IMR-90 (cell line): ENCODE results near the gene SNAPC2. TPM values are rescaled to one million over a fixed set of nuclear protein-coding genes. Genes with fewer than 3 reads are reported as not detected.

Source experiments
- ATAC-seq: fragments of 200-7000 bp; cut with Tn5 transposase; 2 replicates; pipeline ENCODE4 v1.9.1; 2020; ENCODE audit warnings: low read depth, mild to moderate bottlenecking, moderate library complexity
- BruUV-seq: library from RNA; stranded (reverse); fragments of 400-500 nt; replicated peaks from 2 replicates; lab custom pipeline; 2021; lab: Mats Ljungman, UMichigan
- CTCF ChIA-PET: fragments of 300-600 bp; formaldehyde crosslinking; extraction: SDS; loops from one replicate; lab custom pipeline; 2021; ENCODE audit warnings: antibody characterized with exemption; lab: Yijun Ruan, JAX
- POLR2A ChIA-PET: fragments of 300-600 bp; sonication (Branson Sonifier 250); formaldehyde crosslinking; loops from one replicate; lab custom pipeline; 2022; ENCODE audit warnings: antibody characterized with exemption; ENCODE audit not compliant: unreplicated experiment; lab: Charles Lee
- DNase-seq: peaks from one replicate; pipeline ENCODE4 v3.0.0; 2013
- H2AFZ ChIP-seq: replicated peaks from 2 replicates; pipeline ENCODE3; 2013; ENCODE audit warnings: low read length, mild to moderate bottlenecking; ENCODE audit not compliant: poor library complexity
- H2AK5ac ChIP-seq: 2 replicates; pipeline ENCODE4 v1.6.1; 2013; ENCODE audit warnings: low read depth, low read length, inconsistent platforms
- H2AK9ac ChIP-seq: replicated peaks from 2 replicates; pipeline ENCODE3; 2013; ENCODE audit warnings: mild to moderate bottlenecking, low read depth, low read length, moderate library complexity; ENCODE audit not compliant: poor library complexity
- H2BK120ac ChIP-seq: 2 replicates; pipeline ENCODE4 v1.6.1; 2013; ENCODE audit warnings: low read depth, low read length, inconsistent platforms
- H2BK15ac ChIP-seq: 3 replicates; pipeline ENCODE4 v1.6.1; 2013; ENCODE audit warnings: low read depth, low read length, inconsistent platforms
- H2BK20ac ChIP-seq: 2 replicates; pipeline ENCODE4 v1.6.1; 2013; ENCODE audit warnings: low read depth, mild to moderate bottlenecking, inconsistent platforms, low read length, moderate library complexity
- H2BK5ac ChIP-seq: 2 replicates; pipeline ENCODE4 v1.6.1; 2013; ENCODE audit warnings: mild to moderate bottlenecking, low read depth, low read length, inconsistent platforms; ENCODE audit not compliant: poor library complexity, severe bottlenecking
- H3K14ac ChIP-seq: replicated peaks from 2 replicates; pipeline ENCODE4 v1.6.1; 2013; ENCODE audit warnings: low read depth, low read length, inconsistent platforms
- H3K18ac ChIP-seq: 2 replicates; pipeline ENCODE4 v1.6.1; 2013; ENCODE audit warnings: low read depth, low read length, control low read depth
- H3K23ac ChIP-seq: 2 replicates; pipeline ENCODE4 v1.6.1; 2013; ENCODE audit warnings: low read depth, low read length, inconsistent platforms
- H3K27ac ChIP-seq: 2 replicates; pipeline ENCODE4 v1.5.1; 2013; ENCODE audit warnings: mild to moderate bottlenecking, control low read depth, low read length; ENCODE audit not compliant: insufficient read depth
- H3K27me3 ChIP-seq: 2 replicates; pipeline ENCODE4 v1.6.1; 2013; ENCODE audit warnings: low read length; ENCODE audit not compliant: control insufficient read depth, insufficient read depth
- H3K36me3 ChIP-seq: 2 replicates; pipeline ENCODE4 v1.6.1; 2013; ENCODE audit warnings: low read length, mixed read lengths; ENCODE audit not compliant: control insufficient read depth, insufficient read depth
- H3K4ac ChIP-seq: 2 replicates; pipeline ENCODE4 v1.6.1; 2013; ENCODE audit warnings: low read depth, low read length, inconsistent platforms
- H3K4me1 ChIP-seq: 2 replicates; pipeline ENCODE4 v1.6.1; 2013; ENCODE audit warnings: low read length, mixed read lengths; ENCODE audit not compliant: control insufficient read depth, insufficient read depth
- H3K4me2 ChIP-seq: 2 replicates; pipeline ENCODE4 v1.6.1; 2013; ENCODE audit warnings: low read depth, mild to moderate bottlenecking, control low read depth, low read length, moderate library complexity
- H3K4me3 ChIP-seq: 2 replicates; pipeline ENCODE4 v1.5.1; 2013; ENCODE audit warnings: low read depth, mild to moderate bottlenecking, control low read depth, low read length, moderate library complexity; ENCODE audit not compliant: insufficient read depth
- H3K56ac ChIP-seq: 2 replicates; pipeline ENCODE4 v1.6.1; 2013; ENCODE audit warnings: low read length, inconsistent platforms; ENCODE audit not compliant: insufficient read depth; ENCODE audit errors: extremely low read depth
- H3K79me1 ChIP-seq, 2 experiments: 2 replicates each; pipeline ENCODE4 v1.6.1; 2013; ENCODE audit warnings: low read length in 2 of 2, inconsistent platforms in 1 of 2, low read depth in 1 of 2
- H3K9ac ChIP-seq: 2 replicates; pipeline ENCODE4 v1.6.1; 2013; ENCODE audit warnings: low read depth, low read length, control low read depth
- H3K9me1 ChIP-seq: 2 replicates; pipeline ENCODE4 v1.6.1; 2013; ENCODE audit warnings: low read length, inconsistent platforms; ENCODE audit not compliant: insufficient read depth
- H3K9me3 ChIP-seq: 2 replicates; pipeline ENCODE4 v1.6.1; 2013; ENCODE audit warnings: low read length; ENCODE audit not compliant: control insufficient read depth, insufficient read depth
- H4K20me1 ChIP-seq: 2 replicates; pipeline ENCODE4 v1.6.1; 2013; ENCODE audit warnings: low read length, inconsistent platforms; ENCODE audit not compliant: insufficient read depth
- H4K5ac ChIP-seq: 2 replicates; pipeline ENCODE4 v1.6.1; 2013; ENCODE audit warnings: mild to moderate bottlenecking, low read depth, low read length, control low read depth
- H4K8ac ChIP-seq, 2 experiments: 2 replicates each; pipeline ENCODE4 v1.6.1; 2013; ENCODE audit warnings: low read depth in 2 of 2, low read length in 2 of 2, control low read depth in 1 of 2, inconsistent platforms in 1 of 2
- H4K91ac ChIP-seq: 2 replicates; pipeline ENCODE4 v1.6.1; 2013; ENCODE audit warnings: low read depth, low read length, inconsistent platforms; ENCODE audit not compliant: insufficient read depth
- WGBS, 2 experiments: methylation state at CpG; one replicate each; pipeline versions ENCODE4 v1.1.5 to v1.1.7; 2013; ENCODE audit warnings: missing lambda C conversion rate in 2 of 2; ENCODE audit not compliant: insufficient read length in 1 of 2; ENCODE audit errors: extremely low coverage in 2 of 2; 5-methylcytosine and 5-hydroxymethylcytosine counted together
- dilution Hi-C: fragments of 300-500 bp; cut with HindIII; formaldehyde crosslinking; loops from one replicate; pipeline ENCODE4 v1.14.3; 2018; ENCODE audit warnings: low sequenced_read_pairs; ENCODE audit not compliant: unreplicated experiment
- in situ Hi-C: fragments of 300-500 bp; cut with MboI; formaldehyde crosslinking; loops from 3 replicates; pipeline ENCODE4 v1.14.3; 2019; ENCODE audit warnings: low sequenced_read_pairs, inconsistent platforms, mixed read lengths
- intact Hi-C: fragments of 100-400 bp; cut with micrococcal nuclease; formaldehyde crosslinking; loops from 2 replicates; pipeline ENCODE4 v1.10.0; 2022
- polyA plus RNA-seq, 3 experiments: library from polyadenylated mRNA; depleted of rRNA; stranded (reverse); fragments of >200 nt; gene quantifications; 2 replicates each; pipeline ENCODE4 v1.2.3, GENCODE V29; 2012; ENCODE audit warnings: low replicate concordance in 1 of 3
- total RNA-seq: library from RNA; depleted of rRNA; stranded (reverse); fragments of >200 nt; gene quantifications from 2 replicates; pipeline ENCODE4 v1.2.3, GENCODE V29; 2012
- TF ChIP-seq, protein P1 (sequence below): fragments of 150-350 bp; IDR thresholded peaks from 2 replicates; pipeline ENCODE4 v1.6.1; 2016; ENCODE audit warnings: low read depth, mild to moderate bottlenecking, low read length, moderate library complexity, borderline replicate concordance

The SNAPC2 gene
- total and polyA plus RNA-seq, 2 of the 4 experiments (the other 2 are of a cell fraction) = 12.5 to 29.2 TPM

DNA sequence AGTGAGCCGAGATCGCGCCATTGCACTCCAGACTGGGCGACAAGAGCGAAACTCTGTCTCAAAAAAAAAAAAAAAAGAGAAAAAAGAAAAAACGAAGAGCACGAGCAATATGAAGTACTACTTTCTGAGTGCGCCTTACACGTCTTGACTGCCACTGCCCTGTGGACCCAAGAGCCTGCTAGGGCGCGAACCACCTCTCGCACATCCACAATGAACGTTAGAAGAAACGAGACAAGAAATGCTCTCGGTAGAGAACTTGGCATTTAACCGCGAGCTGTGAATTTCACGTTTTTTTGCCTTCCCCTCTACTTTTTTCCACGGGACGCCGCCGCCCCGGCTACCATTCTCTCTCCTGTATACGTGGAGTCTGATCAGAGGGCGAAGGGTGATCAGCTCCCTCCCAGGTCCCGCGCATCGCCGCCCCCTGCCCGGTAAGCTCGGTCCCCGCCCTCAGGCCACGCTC, 22.9 kb downstream of the SNAPC2 start:
- Histone ChIP-seq H2AK5ac (peak overlapping the region; percentile 65), H3K18ac (peak overlapping the region; percentile 0; the same call in 1 of the 2 replicates), H3K4me1 (no peaks in the 10 kb centered on the region), H4K5ac (peak overlapping the region; percentile 27), H3K9ac (peak overlapping the region; percentile 95), H3K9me1 (peaks cover 4% of the 10 kb centered on the region; the same call in 1 of the 2 replicates), H2BK5ac (peak overlapping the region; percentile 28), H3K36me3 (peaks cover 14% of the 10 kb centered on the region), H3K27me3 (no peaks in the 10 kb centered on the region), H3K27ac (peak overlapping the region; percentile 80), H2BK20ac (no peak overlapping the region), H2BK120ac (peak overlapping the region; percentile 13; the same call in 1 of the 2 replicates), H4K8ac (peak overlapping the region; percentile 76 to 86), H3K56ac (peak overlapping the region; percentile 89), H3K14ac (peak overlapping the region; percentile 96), H2BK15ac (no peak overlapping the region), H3K23ac (peak overlapping the region; percentile 91), H3K4me2 (peak overlapping the region; percentile 79), H4K20me1 (no peaks in the 10 kb centered on the region), H3K4ac (peak overlapping the region; percentile 88), H4K91ac (peak overlapping the region; percentile 77), H3K4me3 (peak overlapping the region; percentile 61), H2AK9ac (peak overlapping the region; percentile 94), H3K9me3 (no peaks in the 10 kb centered on the region), H3K79me1 (peaks cover 11 to 40% of the 10 kb centered on the region in 2 experiments; a peak in 3 of 4 replicates), H2AFZ (peak overlapping the region; percentile 97)
- BruUV-seq = no TSS peak
- peak; percentile 23; the same call in 1 of the 2 replicates for ATAC-seq
- WGBS, 2 experiments = 0% methylated on average over 10 of the region's 33 CpGs; no CpG with 5 or more reads in 1 of the 2 experiments
- no peak for DNase-seq
- TF ChIP-seq, protein P1, sequence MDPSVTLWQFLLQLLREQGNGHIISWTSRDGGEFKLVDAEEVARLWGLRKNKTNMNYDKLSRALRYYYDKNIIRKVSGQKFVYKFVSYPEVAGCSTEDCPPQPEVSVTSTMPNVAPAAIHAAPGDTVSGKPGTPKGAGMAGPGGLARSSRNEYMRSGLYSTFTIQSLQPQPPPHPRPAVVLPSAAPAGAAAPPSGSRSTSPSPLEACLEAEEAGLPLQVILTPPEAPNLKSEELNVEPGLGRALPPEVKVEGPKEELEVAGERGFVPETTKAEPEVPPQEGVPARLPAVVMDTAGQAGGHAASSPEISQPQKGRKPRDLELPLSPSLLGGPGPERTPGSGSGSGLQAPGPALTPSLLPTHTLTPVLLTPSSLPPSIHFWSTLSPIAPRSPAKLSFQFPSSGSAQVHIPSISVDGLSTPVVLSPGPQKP = no peak
- in situ Hi-C loops (loop anchor here (5.0 kb wide), 1 partner anchor 309 kb away; no protein-coding TSS in a partner anchor), dilution Hi-C loops (no loop called here), intact Hi-C loops (loop anchor here (2.0 kb wide), 1 partner anchor 60 kb away; no protein-coding TSS in a partner anchor)
- CTCF ChIA-PET = interaction anchor here (0.6 to 1.9 kb wide), 5 partner anchors 12 to 309 kb away, joined by 3 to 6 read pairs (median 5); no protein-coding TSS in a partner anchor
- POLR2A ChIA-PET = no interaction called here
